ENCODE measurements around the gene NAA60. TPM values are rescaled to one million over a fixed set of nuclear protein-coding genes. Genes with fewer than 3 reads are reported as not detected.

Gene NAA60
- polyA plus RNA-seq, 1 donor from 2014 or later = 32.0 TPM

GRCh38 chr16:3470723-3471122 lies 27.2 kb downstream of the NAA60 start:
- H3K27ac ChIP-seq (ENCODE audit: low read length) = no peak overlapping the region
- H3F3A ChIP-seq (ENCODE audit: insufficient read depth, low read length, poor library complexity, severe bottlenecking) = no peaks in the 10 kb centered on the region
- H3K27me3 ChIP-seq (ENCODE audit: insufficient read depth, low read depth, low read length) = no peaks in the 10 kb centered on the region
- H3K9ac ChIP-seq (ENCODE audit: low read length) = no peak overlapping the region
- no peak overlapping the region for H2AFZ ChIP-seq (ENCODE audit: low read depth, low read length)
- H3K36me3 ChIP-seq (ENCODE audit: insufficient read depth, low read length) = no peaks in the 10 kb centered on the region
- no peaks in the 10 kb centered on the region for H3K9me3 ChIP-seq (ENCODE audit: low read length)
- no peaks in the 10 kb centered on the region for H4K20me1 ChIP-seq (ENCODE audit: insufficient read depth)
- H3K9me2 ChIP-seq (ENCODE audit: insufficient read depth, low read length) = no peaks in the 10 kb centered on the region
- peaks cover 14% of the 10 kb centered on the region for H3K79me2 ChIP-seq (replicated peaks; ENCODE audit: insufficient read depth, low read length)
- no peak overlapping the region for H3K4me3 ChIP-seq (ENCODE audit: low read length)
- H3K4me2 ChIP-seq (ENCODE audit: low read length) = no peak overlapping the region
- no peak for TF ChIP-seq CTCF (IDR thresholded peaks at IDR 0.05; ENCODE audit: poor library complexity, severe bottlenecking)
- TF ChIP-seq EP300 (conservative IDR thresholded peaks at IDR 0.05; ENCODE audit: poor library complexity, severe bottlenecking) = no peak
- no peak for TF ChIP-seq RAD21 (conservative IDR thresholded peaks at IDR 0.05)
- no peak for TF ChIP-seq TAF1 (IDR thresholded peaks at IDR 0.05; ENCODE audit: low read depth)
- no peak for TF ChIP-seq MXI1 (conservative IDR thresholded peaks at IDR 0.05; ENCODE audit: poor library complexity, severe bottlenecking)
- TF ChIP-seq REST (IDR thresholded peaks at IDR 0.05; ENCODE audit: borderline replicate concordance) = no peak
- no peak for TF ChIP-seq POLR2AphosphoS5 (IDR thresholded peaks at IDR 0.05)
- TF ChIP-seq SMC3 (conservative IDR thresholded peaks at IDR 0.05; ENCODE audit: poor library complexity) = no peak
- TF ChIP-seq EZH2 (IDR thresholded peaks at IDR 0.05; ENCODE audit: borderline replicate concordance, insufficient read depth, low read length, poor library complexity, severe bottlenecking) = no peak

GRCh38 chr16:3471518-3472176 lies 28.2 kb downstream of the NAA60 start:
- H3K36me3 ChIP-seq (ENCODE audit: insufficient read depth, low read length) = no peaks in the 10 kb centered on the region
- no peak overlapping the region for H3K4me2 ChIP-seq (ENCODE audit: low read length)
- no peaks in the 10 kb centered on the region for H3K27me3 ChIP-seq (ENCODE audit: insufficient read depth, low read depth, low read length)
- H3K4me3 ChIP-seq (ENCODE audit: low read length) = no peak overlapping the region
- H3F3A ChIP-seq (ENCODE audit: insufficient read depth, low read length, poor library complexity, severe bottlenecking) = no peaks in the 10 kb centered on the region
- TF ChIP-seq RAD21 (conservative IDR thresholded peaks at IDR 0.05) (no peak), POLR2AphosphoS5 (IDR thresholded peaks at IDR 0.05) (no peak), EZH2 (IDR thresholded peaks at IDR 0.05; ENCODE audit: borderline replicate concordance, insufficient read depth, low read length, poor library complexity, severe bottlenecking) (no peak)
- H3K79me2 ChIP-seq (replicated peaks; ENCODE audit: insufficient read depth, low read length) = peaks cover 5% of the 10 kb centered on the region
- H3K27ac ChIP-seq (ENCODE audit: low read length) = no peak overlapping the region
- no peaks in the 10 kb centered on the region for H3K9me2 ChIP-seq (ENCODE audit: insufficient read depth, low read length)
- H3K9me3 ChIP-seq (ENCODE audit: low read length) = no peaks in the 10 kb centered on the region
- H2AFZ ChIP-seq (ENCODE audit: low read depth, low read length) = no peak overlapping the region
- H4K20me1 ChIP-seq (ENCODE audit: insufficient read depth) = no peaks in the 10 kb centered on the region
- no peak overlapping the region for H3K9ac ChIP-seq (ENCODE audit: low read length)

Data from neural cell (in vitro differentiated cells).